Progenitor cell of endocrine pancreas (in vitro differentiated cells): ENCODE data around the gene MT1B. TPM values are rescaled to one million over a fixed set of nuclear protein-coding genes. Genes with fewer than 3 reads are reported as not detected.
A peak's percentile ranks its signal among the peaks of the same experiment; 100 is the strongest.

ENCODE experiments used
- DNase-seq: peaks from one replicate; pipeline ENCODE4 v3.0.0; 2021; ENCODE audit warnings: low spot score; ENCODE audit not compliant: unreplicated experiment
- H3K27ac Mint-ChIP-seq: 2 replicates; pipeline ENCODE4 v1.8.0; 2021; ENCODE audit warnings: mild to moderate bottlenecking, moderate library complexity, mixed read lengths
- H3K27me3 Mint-ChIP-seq: 2 replicates; pipeline ENCODE4 v1.8.0; 2021; ENCODE audit warnings: mixed read lengths
- H3K36me3 Mint-ChIP-seq: 2 replicates; pipeline ENCODE4 v1.8.0; 2022; ENCODE audit warnings: mixed read lengths; ENCODE audit not compliant: insufficient read depth
- H3K4me1 Mint-ChIP-seq: 2 replicates; pipeline ENCODE4 v1.8.0; 2021; ENCODE audit warnings: low read depth, mixed read lengths
- H3K4me3 Mint-ChIP-seq: 2 replicates; pipeline ENCODE4 v1.8.0; 2021; ENCODE audit warnings: low read depth, mild to moderate bottlenecking, moderate library complexity, mixed read lengths
- H3K9me3 Mint-ChIP-seq: 2 replicates; pipeline ENCODE4 v1.8.0; 2021; ENCODE audit warnings: low read depth, mixed read lengths
- total RNA-seq: library from RNA; stranded (reverse); gene quantifications from 2 replicates; pipeline ENCODE4 v1.2.1, GENCODE V29; 2021
- TF ChIP-seq, protein P1 (sequence below): fragments of 200-600 bp; sonication (generic); IDR thresholded peaks from one replicate; pipeline ENCODE4 v1.5.0; 2021; ENCODE audit warnings: antibody characterized with exemption, mild to moderate bottlenecking; ENCODE audit not compliant: unreplicated experiment

Gene MT1B
- total RNA-seq, 1 donor from 2014 or later: not detected

DNA sequence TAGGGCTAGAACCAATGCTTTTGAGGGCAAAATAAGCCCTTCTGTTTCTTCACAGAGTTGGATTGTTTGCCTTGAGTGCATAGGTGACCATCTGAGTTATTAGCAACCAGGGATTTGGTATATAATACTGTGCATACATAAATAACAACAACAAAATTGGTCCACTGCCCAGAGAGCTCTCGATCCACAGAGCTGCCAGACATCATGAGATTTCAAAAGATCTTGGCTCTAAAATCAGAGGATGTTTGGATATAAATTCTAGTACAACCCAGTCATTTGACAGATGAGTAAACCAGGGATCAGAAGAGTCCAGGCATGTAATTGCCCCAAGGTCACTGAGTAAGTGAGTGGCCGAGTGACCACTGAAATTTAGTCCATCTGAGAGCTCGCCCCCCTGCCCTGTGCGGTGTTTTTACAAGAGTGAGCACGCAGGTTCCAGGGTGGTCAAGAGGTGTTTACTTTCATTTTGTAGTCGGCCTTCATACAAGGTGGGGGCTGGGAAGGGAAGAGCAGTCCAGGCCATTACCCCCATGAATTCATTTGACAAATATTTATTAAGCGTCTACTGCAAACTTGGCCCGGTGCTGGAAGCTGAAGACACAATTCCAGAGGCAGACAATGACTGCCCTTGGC is 45.1 kb upstream of the MT1B start:
- DNase-seq: no peak
- no peaks in the 10 kb centered on the region for H3K9me3 Mint-ChIP-seq
- peaks cover 6% of the 10 kb centered on the region for H3K4me1 Mint-ChIP-seq
- H3K27me3 Mint-ChIP-seq: peaks cover 81% of the 10 kb centered on the region
- H3K27ac Mint-ChIP-seq: no peak overlapping the region
- TF ChIP-seq, protein P1, sequence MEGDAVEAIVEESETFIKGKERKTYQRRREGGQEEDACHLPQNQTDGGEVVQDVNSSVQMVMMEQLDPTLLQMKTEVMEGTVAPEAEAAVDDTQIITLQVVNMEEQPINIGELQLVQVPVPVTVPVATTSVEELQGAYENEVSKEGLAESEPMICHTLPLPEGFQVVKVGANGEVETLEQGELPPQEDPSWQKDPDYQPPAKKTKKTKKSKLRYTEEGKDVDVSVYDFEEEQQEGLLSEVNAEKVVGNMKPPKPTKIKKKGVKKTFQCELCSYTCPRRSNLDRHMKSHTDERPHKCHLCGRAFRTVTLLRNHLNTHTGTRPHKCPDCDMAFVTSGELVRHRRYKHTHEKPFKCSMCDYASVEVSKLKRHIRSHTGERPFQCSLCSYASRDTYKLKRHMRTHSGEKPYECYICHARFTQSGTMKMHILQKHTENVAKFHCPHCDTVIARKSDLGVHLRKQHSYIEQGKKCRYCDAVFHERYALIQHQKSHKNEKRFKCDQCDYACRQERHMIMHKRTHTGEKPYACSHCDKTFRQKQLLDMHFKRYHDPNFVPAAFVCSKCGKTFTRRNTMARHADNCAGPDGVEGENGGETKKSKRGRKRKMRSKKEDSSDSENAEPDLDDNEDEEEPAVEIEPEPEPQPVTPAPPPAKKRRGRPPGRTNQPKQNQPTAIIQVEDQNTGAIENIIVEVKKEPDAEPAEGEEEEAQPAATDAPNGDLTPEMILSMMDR: no peak
- H3K4me3 Mint-ChIP-seq: no peak overlapping the region
- H3K36me3 Mint-ChIP-seq: no peaks in the 10 kb centered on the region

DNA sequence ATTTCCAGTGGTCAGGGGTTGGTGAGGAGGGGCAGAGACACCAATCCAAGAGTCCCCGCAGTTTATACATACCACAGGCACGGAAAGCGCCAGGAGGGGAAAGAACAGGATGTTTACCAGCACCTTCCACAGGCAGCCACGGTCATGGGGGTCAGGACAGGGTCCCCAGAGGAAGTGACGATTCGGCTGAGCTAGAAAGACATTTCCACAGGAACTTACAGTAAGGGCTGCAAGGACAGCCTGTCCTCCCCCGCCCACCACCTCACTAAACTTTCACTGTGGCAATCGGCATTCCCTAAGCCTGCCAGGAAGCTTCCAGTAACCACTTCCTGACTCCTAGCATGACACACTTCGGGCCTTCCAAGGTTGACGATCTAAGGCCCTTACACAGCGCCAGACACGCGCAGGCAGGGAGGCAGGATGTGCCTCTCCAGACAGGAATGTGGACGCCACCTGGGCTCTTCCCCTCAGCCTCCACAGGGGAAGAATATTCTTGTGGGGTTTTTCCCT is 44.5 kb upstream of the MT1B start:
- no peak overlapping the region for H3K27ac Mint-ChIP-seq
- no peaks in the 10 kb centered on the region for H3K36me3 Mint-ChIP-seq
- TF ChIP-seq, protein P1: no peak
- peaks cover 78% of the 10 kb centered on the region for H3K27me3 Mint-ChIP-seq
- no peaks in the 10 kb centered on the region for H3K9me3 Mint-ChIP-seq
- no peak for DNase-seq
- peaks cover 6% of the 10 kb centered on the region for H3K4me1 Mint-ChIP-seq
- no peak overlapping the region for H3K4me3 Mint-ChIP-seq

DNA sequence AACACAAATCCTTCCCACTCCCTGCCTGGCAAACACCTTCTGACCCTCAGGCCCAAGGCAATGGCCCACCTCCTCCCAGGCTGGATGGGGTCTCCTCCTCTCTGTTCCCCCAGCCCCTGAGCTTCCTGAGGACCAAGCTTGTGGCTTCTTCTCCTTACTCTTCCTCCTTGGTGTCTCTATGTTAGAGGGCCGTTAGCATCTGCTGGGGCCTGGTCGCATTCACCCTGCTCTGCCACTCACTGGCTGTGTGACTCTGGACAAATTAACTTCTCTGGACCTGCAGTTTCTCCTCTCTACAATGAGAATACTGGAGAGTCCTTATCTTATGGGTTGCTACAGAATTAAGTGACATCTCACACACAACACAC is 44.0 kb upstream of the MT1B start:
- DNase-seq: no peak
- TF ChIP-seq, protein P1: no peak
- Mint-ChIP-seq H3K36me3 (no peaks in the 10 kb centered on the region), H3K27ac (no peak overlapping the region), H3K4me1 (peaks cover 6% of the 10 kb centered on the region), H3K27me3 (peaks cover 79% of the 10 kb centered on the region), H3K9me3 (no peaks in the 10 kb centered on the region), H3K4me3 (no peak overlapping the region)

DNA sequence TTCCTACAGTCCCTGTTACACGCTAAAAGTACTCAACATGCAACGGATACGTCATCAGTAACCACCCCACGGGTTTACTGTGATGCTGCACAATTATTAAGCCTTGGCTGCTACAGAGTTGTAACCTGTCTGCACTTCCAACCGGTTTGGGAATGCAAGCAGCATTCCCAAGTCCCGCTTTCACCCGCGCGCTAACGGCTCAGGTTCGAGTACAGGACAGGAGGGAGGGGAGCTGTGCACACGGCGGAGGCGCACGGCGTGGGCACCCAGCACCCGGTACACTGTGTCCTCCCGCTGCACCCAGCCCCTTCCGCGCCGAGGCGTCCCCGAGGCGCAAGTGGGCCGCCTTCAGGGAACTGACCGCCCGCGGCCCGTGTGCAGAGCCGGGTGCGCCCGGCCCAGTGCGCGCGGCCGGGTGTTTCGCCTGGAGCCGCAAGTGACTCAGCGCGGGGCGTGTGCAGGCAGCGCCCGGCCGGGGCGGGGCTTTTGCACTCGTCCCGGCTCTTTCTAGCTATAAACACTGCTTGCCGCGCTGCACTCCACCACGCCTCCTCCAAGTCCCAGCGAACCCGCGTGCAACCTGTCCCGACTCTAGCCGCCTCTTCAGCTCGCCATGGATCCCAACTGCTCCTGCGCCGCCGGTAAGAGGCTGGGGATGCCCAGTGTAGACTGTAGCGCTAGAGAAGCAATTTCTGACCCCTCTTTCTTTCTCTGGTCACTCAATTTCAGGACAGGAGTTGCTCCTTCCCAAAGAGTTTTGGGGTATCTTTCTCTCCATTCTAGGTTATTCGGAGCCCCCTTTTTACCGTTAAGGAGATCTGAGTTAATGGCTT is 43.4 kb upstream of the MT1B start, which contains the start of gene MT2A:
MT2A (plus strand) TSS at position 542 of the 833 bp plus-strand sequence; CDS start at position 614, 72 bp downstream.
- TF ChIP-seq, protein P1: no peak
- Mint-ChIP-seq H3K27ac (no peak within 1 kb of the TSS), H3K36me3 (no peaks in the 10 kb centered on the region), H3K4me1 (peaks cover 6% of the 10 kb centered on the region), H3K27me3 (peaks cover 82% of the 10 kb centered on the region), H3K9me3 (no peaks in the 10 kb centered on the region), H3K4me3 (peak within 1 kb of the TSS; percentile 56)
- peak; percentile 62 for DNase-seq

DNA sequence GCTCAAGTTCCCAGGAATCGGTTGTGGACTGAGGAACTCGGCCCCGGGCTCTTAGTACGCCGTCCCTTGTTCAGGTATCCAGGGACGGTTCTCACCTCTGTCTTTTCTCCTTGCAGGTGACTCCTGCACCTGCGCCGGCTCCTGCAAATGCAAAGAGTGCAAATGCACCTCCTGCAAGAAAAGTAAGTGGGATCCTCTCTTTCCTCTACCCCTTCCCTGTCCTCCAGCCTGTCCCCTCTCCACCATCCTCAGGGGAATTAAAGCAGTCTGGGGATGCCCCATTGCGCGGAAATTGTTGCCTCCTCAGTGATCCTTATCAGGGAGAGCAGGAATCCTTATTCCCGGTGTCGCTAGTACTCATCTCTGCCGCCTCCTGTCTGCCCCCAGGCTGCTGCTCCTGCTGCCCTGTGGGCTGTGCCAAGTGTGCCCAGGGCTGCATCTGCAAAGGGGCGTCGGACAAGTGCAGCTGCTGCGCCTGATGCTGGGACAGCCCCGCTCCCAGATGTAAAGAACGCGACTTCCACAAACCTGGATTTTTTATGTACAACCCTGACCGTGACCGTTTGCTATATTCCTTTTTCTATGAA is 42.7 kb upstream of the MT1B start:
- peak overlapping the region; percentile 56 for H3K4me3 Mint-ChIP-seq
- no peak overlapping the region for H3K27ac Mint-ChIP-seq
- DNase-seq: no peak
- peaks cover 84% of the 10 kb centered on the region for H3K27me3 Mint-ChIP-seq
- H3K9me3 Mint-ChIP-seq: no peaks in the 10 kb centered on the region
- no peaks in the 10 kb centered on the region for H3K36me3 Mint-ChIP-seq
- H3K4me1 Mint-ChIP-seq: peaks cover 6% of the 10 kb centered on the region
- TF ChIP-seq, protein P1: no peak
